ENCODE measurements around the gene UPF1. TPM values are rescaled to one million over a fixed set of nuclear protein-coding genes. Genes with fewer than 3 reads are reported as not detected.
A peak's percentile ranks its signal among the peaks of the same experiment; 100 is the strongest.

Gene UPF1
- total and polyA plus RNA-seq, 2 of the 13 experiments (the other 11 are each of a cell fraction or from before 2014, with no cell fraction given) = 16.9 to 41.8 TPM

GRCh38 chr19:18839465-18840287 is 7.9 kb downstream of the UPF1 start (continued):
- TF ChIP-seq ZNF160 (CRISPR knock-in tag; IDR thresholded peaks at IDR 0.05) = no peak
- TF ChIP-seq MXD4 (CRISPR knock-in tag; IDR thresholded peaks at IDR 0.05) = peak; percentile 91
- TF ChIP-seq SMAD3 (CRISPR knock-in tag; IDR thresholded peaks at IDR 0.05) = peak; percentile 77; the same call in 1 of the 2 replicates
- TF ChIP-seq NONO (IDR thresholded peaks at IDR 0.05) = no peak
- TF ChIP-seq NONO (CRISPR knock-in tag; conservative IDR thresholded peaks at IDR 0.05) = peak; percentile 90
- TF ChIP-seq CCDC6 (CRISPR knock-in tag; IDR thresholded peaks at IDR 0.05) = no peak
- TF ChIP-seq CAMTA2 (CRISPR knock-in tag; IDR thresholded peaks at IDR 0.05; ENCODE audit: borderline replicate concordance) = no peak
- peak; percentile 93 for TF ChIP-seq HNRNPL (IDR thresholded peaks at IDR 0.05; ENCODE audit: low read depth, low read length)
- TF ChIP-seq BORCS8-MEF2B (CRISPR knock-in tag; IDR thresholded peaks at IDR 0.05) = peak; percentile 82
- no peak for TF ChIP-seq ZNF282 (IDR thresholded peaks at IDR 0.05; ENCODE audit: partially characterized antibody)
- TF ChIP-seq CREM (IDR thresholded peaks at IDR 0.05) = peak; percentile 71
- no peak for TF ChIP-seq CREM (CRISPR knock-in tag; IDR thresholded peaks at IDR 0.05)
- TF ChIP-seq, protein P1, sequence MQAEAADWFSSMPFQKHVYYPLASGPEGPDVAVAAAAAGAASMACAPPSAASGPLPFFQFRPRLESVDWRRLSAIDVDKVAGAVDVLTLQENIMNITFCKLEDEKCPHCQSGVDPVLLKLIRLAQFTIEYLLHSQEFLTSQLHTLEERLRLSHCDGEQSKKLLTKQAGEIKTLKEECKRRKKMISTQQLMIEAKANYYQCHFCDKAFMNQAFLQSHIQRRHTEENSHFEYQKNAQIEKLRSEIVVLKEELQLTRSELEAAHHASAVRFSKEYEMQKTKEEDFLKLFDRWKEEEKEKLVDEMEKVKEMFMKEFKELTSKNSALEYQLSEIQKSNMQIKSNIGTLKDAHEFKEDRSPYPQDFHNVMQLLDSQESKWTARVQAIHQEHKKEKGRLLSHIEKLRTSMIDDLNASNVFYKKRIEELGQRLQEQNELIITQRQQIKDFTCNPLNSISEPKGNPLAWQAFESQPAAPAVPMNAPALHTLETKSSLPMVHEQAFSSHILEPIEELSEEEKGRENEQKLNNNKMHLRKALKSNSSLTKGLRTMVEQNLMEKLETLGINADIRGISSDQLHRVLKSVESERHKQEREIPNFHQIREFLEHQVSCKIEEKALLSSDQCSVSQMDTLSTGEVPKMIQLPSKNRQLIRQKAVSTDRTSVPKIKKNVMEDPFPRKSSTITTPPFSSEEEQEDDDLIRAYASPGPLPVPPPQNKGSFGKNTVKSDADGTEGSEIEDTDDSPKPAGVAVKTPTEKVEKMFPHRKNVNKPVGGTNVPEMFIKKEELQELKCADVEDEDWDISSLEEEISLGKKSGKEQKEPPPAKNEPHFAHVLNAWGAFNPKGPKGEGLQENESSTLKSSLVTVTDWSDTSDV (CRISPR knock-in tag; IDR thresholded peaks at IDR 0.05) = peak; percentile 28; the same call in 1 of the 2 replicates
- TF ChIP-seq CENPX (CRISPR knock-in tag; IDR thresholded peaks at IDR 0.05) = no peak
- TF ChIP-seq ARHGAP35 (CRISPR knock-in tag; IDR thresholded peaks at IDR 0.05; ENCODE audit: borderline replicate concordance) = 0 out of 2 replicates have a peak, but pooled peaks have one; percentile 63
- peak; percentile 84; the same call in 1 of the 2 replicates for TF ChIP-seq ZNF556 (CRISPR knock-in tag; IDR thresholded peaks at IDR 0.05; ENCODE audit: borderline replicate concordance)
- TF ChIP-seq ZNF629 (CRISPR knock-in tag; conservative IDR thresholded peaks at IDR 0.05) = 0 out of 2 replicates have a peak, but pooled peaks have one; percentile 6
- no peak for TF ChIP-seq IRX3 (CRISPR knock-in tag; IDR thresholded peaks at IDR 0.05; ENCODE audit: borderline replicate concordance, low read depth)
- TF ChIP-seq, protein P2, sequence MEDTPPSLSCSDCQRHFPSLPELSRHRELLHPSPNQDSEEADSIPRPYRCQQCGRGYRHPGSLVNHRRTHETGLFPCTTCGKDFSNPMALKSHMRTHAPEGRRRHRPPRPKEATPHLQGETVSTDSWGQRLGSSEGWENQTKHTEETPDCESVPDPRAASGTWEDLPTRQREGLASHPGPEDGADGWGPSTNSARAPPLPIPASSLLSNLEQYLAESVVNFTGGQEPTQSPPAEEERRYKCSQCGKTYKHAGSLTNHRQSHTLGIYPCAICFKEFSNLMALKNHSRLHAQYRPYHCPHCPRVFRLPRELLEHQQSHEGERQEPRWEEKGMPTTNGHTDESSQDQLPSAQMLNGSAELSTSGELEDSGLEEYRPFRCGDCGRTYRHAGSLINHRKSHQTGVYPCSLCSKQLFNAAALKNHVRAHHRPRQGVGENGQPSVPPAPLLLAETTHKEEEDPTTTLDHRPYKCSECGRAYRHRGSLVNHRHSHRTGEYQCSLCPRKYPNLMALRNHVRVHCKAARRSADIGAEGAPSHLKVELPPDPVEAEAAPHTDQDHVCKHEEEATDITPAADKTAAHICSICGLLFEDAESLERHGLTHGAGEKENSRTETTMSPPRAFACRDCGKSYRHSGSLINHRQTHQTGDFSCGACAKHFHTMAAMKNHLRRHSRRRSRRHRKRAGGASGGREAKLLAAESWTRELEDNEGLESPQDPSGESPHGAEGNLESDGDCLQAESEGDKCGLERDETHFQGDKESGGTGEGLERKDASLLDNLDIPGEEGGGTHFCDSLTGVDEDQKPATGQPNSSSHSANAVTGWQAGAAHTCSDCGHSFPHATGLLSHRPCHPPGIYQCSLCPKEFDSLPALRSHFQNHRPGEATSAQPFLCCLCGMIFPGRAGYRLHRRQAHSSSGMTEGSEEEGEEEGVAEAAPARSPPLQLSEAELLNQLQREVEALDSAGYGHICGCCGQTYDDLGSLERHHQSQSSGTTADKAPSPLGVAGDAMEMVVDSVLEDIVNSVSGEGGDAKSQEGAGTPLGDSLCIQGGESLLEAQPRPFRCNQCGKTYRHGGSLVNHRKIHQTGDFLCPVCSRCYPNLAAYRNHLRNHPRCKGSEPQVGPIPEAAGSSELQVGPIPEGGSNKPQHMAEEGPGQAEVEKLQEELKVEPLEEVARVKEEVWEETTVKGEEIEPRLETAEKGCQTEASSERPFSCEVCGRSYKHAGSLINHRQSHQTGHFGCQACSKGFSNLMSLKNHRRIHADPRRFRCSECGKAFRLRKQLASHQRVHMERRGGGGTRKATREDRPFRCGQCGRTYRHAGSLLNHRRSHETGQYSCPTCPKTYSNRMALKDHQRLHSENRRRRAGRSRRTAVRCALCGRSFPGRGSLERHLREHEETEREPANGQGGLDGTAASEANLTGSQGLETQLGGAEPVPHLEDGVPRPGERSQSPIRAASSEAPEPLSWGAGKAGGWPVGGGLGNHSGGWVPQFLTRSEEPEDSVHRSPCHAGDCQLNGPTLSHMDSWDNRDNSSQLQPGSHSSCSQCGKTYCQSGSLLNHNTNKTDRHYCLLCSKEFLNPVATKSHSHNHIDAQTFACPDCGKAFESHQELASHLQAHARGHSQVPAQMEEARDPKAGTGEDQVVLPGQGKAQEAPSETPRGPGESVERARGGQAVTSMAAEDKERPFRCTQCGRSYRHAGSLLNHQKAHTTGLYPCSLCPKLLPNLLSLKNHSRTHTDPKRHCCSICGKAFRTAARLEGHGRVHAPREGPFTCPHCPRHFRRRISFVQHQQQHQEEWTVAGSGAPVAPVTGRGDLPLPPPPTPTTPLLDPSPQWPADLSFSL (CRISPR knock-in tag; IDR thresholded peaks at IDR 0.05) = no peak
- TF ChIP-seq KDM5B (CRISPR knock-in tag; IDR thresholded peaks at IDR 0.05; ENCODE audit: borderline replicate concordance) = peak; percentile 81; the same call in 1 of the 2 replicates
- TF ChIP-seq NFATC3 (CRISPR knock-in tag; IDR thresholded peaks at IDR 0.05) = no peak
- TF ChIP-seq ZNF326 (CRISPR knock-in tag; IDR thresholded peaks at IDR 0.05; ENCODE audit: borderline replicate concordance) = no peak

Data from HepG2 (cell line).